Spleen (tissue), 7 donors: ENCODE measurements around the gene PTRHD1.

Source experiments
- CTCF ChIP-seq, 11 experiments: fragments of 200-600 bp in 7 of 11; fragments of 450-650 bp in 4 of 11; sonication (generic) in 4 of 11; IDR thresholded peaks in 8 of 11; conservative IDR thresholded peaks in 3 of 11; 1 replicate in 7 of 11; 2 replicates in 4 of 11; pipeline versions ENCODE4 v1.4.0 to v1.8.0; 2016 to 2021; ENCODE audit warnings: antibody characterized with exemption in 11 of 11, inconsistent platforms in 4 of 11, mild to moderate bottlenecking in 1 of 11
- POLR2A ChIP-seq, 3 donors: fragments of 450-650 bp; IDR thresholded peaks; one replicate each; pipeline ENCODE4 v1.5.1; 2017; ENCODE audit warnings: antibody characterized with exemption in 3 of 3, mild to moderate bottlenecking in 1 of 3
- donor health status: DM: no; HTN: no; CAD: no; lungs with moderate emphysema.
- donor health status: DM: no; HTN: no; CAD: no.
- donor health status: DM: no; HTN: no; CAD: no.

- TF ChIP-seq CTCF (IDR thresholded peaks at IDR 0.05 in 8 of 11, conservative IDR thresholded peaks at IDR 0.05 in 3 of 11) (no peak), POLR2A (IDR thresholded peaks at IDR 0.05) (no peak)
These were observed 7.4 kb downstream of the PTRHD1 start for GRCh38 chr2:24785671-24786321.
